IPS DF 4.7 (cell line): ENCODE results near the gene ASTN2.

ENCODE experiments used
- DNase-seq: peaks from one replicate; pipeline ENCODE4 v3.0.0-alpha.2; 2013; ENCODE audit warnings: low spot score; ENCODE audit errors: extremely low read depth

The ASTN2 gene

GRCh38 chr9:116980582-116981120 is 434.2 kb downstream of the ASTN2 start:
- no peak for DNase-seq

- DNase-seq: no peak
These were observed 435.4 kb downstream of the ASTN2 start for GRCh38 chr9:116979456-116979855.

GRCh38 chr9:116978155-116978554 is 436.7 kb downstream of the ASTN2 start:
- no peak for DNase-seq

- DNase-seq: no peak
These were observed 439.7 kb downstream of the ASTN2 start for GRCh38 chr9:116975126-116975525.

GRCh38 chr9:116966199-116966598 is 448.7 kb downstream of the ASTN2 start:
- DNase-seq: no peak

GRCh38 chr9:116964258-116964657 is 450.6 kb downstream of the ASTN2 start:
- no peak for DNase-seq

- no peak for DNase-seq
These were observed 455.0 kb downstream of the ASTN2 start for GRCh38 chr9:116959809-116960208.

GRCh38 chr9:116958881-116959280 is 456.0 kb downstream of the ASTN2 start:
- no peak for DNase-seq

- DNase-seq: no peak
These were observed 460.1 kb downstream of the ASTN2 start for GRCh38 chr9:116954731-116955130.

- DNase-seq: no peak
These were observed 461.6 kb downstream of the ASTN2 start for GRCh38 chr9:116953271-116953670.

GRCh38 chr9:116952436-116952810 is 462.4 kb downstream of the ASTN2 start:
- no peak for DNase-seq

- DNase-seq: no peak
These were observed 463.0 kb downstream of the ASTN2 start for GRCh38 chr9:116951588-116952435.

- no peak for DNase-seq
These were observed 469.0 kb downstream of the ASTN2 start for GRCh38 chr9:116945817-116946216.

- DNase-seq: no peak
These were observed 469.9 kb downstream of the ASTN2 start for GRCh38 chr9:116944714-116945534.

GRCh38 chr9:116943970-116944369 is 470.9 kb downstream of the ASTN2 start:
- no peak for DNase-seq

- no peak for DNase-seq
These were observed 472.2 kb downstream of the ASTN2 start for GRCh38 chr9:116942593-116943061.

- no peak for DNase-seq
These were observed 473.6 kb downstream of the ASTN2 start for GRCh38 chr9:116941266-116941665.

- no peak for DNase-seq
These were observed 474.1 kb downstream of the ASTN2 start for GRCh38 chr9:116940614-116941215.

GRCh38 chr9:116939614-116940013 is 475.2 kb downstream of the ASTN2 start:
- DNase-seq: no peak

GRCh38 chr9:116939161-116939560 is 475.7 kb downstream of the ASTN2 start:
- DNase-seq: no peak

- DNase-seq: no peak
These were observed 477.5 kb downstream of the ASTN2 start for GRCh38 chr9:116937361-116937760.
